Activated CD4-positive, alpha-beta T cell treated with anti-CD3 and anti-CD28 coated beads for 36 hours (primary cell): Measurements from ENCODE around the gene TTC19. TPM values are rescaled to one million over a fixed set of nuclear protein-coding genes. Genes with fewer than 3 reads are reported as not detected.
A peak's percentile ranks its signal among the peaks of the same experiment; 100 is the strongest.
"Not testable (repeated sequence)": the region's sequence is repeated elsewhere in the genome, so short reads cannot be mapped to it uniquely, and the experiment has no call there.

Source experiments
- ATAC-seq: fragments of 200-7000 bp; cut with Tn5 transposase; one replicate; pipeline ENCODE4 v1.10.0; 2021; ENCODE audit warnings: mild to moderate bottlenecking, moderate library complexity
- CTCF ChIA-PET: fragments of 350-600 bp; sonication (Branson Sonifier 250); formaldehyde crosslinking; loops from one replicate; lab custom pipeline; 2021; ENCODE audit warnings: antibody characterized with exemption; lab: Charles Lee
- POLR2A ChIA-PET: fragments of 350-600 bp; sonication (Branson Sonifier 250); formaldehyde crosslinking; loops from one replicate; lab custom pipeline; 2021; ENCODE audit warnings: antibody characterized with exemption, inconsistent platforms; lab: Charles Lee
- DNase-seq: peaks from one replicate; pipeline ENCODE4 v3.0.0-alpha.2; 2020
- H3K27ac Mint-ChIP-seq: one replicate; pipeline ENCODE4 v1.8.0; 2021; ENCODE audit warnings: mixed read lengths
- H3K27me3 Mint-ChIP-seq: one replicate; pipeline ENCODE4 v1.8.0; 2021; ENCODE audit warnings: mixed read lengths
- H3K36me3 Mint-ChIP-seq: one replicate; pipeline ENCODE4 v1.8.0; 2021; ENCODE audit warnings: low read depth, mixed read lengths
- H3K4me1 Mint-ChIP-seq: one replicate; pipeline ENCODE4 v1.8.0; 2021; ENCODE audit warnings: mixed read lengths
- H3K4me3 Mint-ChIP-seq: one replicate; pipeline ENCODE4 v1.8.0; 2021; ENCODE audit warnings: mild to moderate bottlenecking, moderate library complexity, mixed read lengths
- H3K9me3 Mint-ChIP-seq: one replicate; pipeline ENCODE4 v1.8.0; 2021; ENCODE audit warnings: low read depth, mixed read lengths
- intact Hi-C, 2 experiments: fragments of 100-400 bp; cut with DNase I in 1 of 2; cut with micrococcal nuclease in 1 of 2; formaldehyde crosslinking; loops; one replicate each; pipeline versions ENCODE4 v1.14.2 to v1.15.1; 2022 to 2024; cut with DNase I, micrococcal nuclease
- total RNA-seq, 2 experiments: library from RNA; stranded (reverse); gene quantifications; one replicate each; pipeline ENCODE4 v1.2.3, GENCODE V29; 2021

Gene TTC19
- total RNA-seq, 2 experiments from 2014 or later, result 21.1 to 22.0 TPM

GRCh38 chr17:15977894-15978293, 21.7 kb upstream of the TTC19 start:
- no peaks in the 10 kb centered on the region for H3K9me3 Mint-ChIP-seq
- peaks cover 19% of the 10 kb centered on the region for H3K4me1 Mint-ChIP-seq
- H3K27me3 Mint-ChIP-seq, result no peaks in the 10 kb centered on the region
- intact Hi-C loops, result no loop called here
- H3K27ac Mint-ChIP-seq, result no peak overlapping the region
- CTCF ChIA-PET, result interaction anchor here (0.6 kb wide), 1 partner anchor 559 kb away, joined by 3 read pairs; no protein-coding TSS in a partner anchor
- no peak overlapping the region for H3K4me3 Mint-ChIP-seq
- no peak for ATAC-seq
- POLR2A ChIA-PET, result no interaction called here
- no peak for DNase-seq
- peaks cover 28% of the 10 kb centered on the region for H3K36me3 Mint-ChIP-seq

- Mint-ChIP-seq H3K27me3 (no peaks in the 10 kb centered on the region), H3K27ac (no peak overlapping the region), H3K4me1 (peaks cover 19% of the 10 kb centered on the region), H3K9me3 (no peaks in the 10 kb centered on the region), H3K4me3 (no peak overlapping the region), H3K36me3 (peaks cover 33% of the 10 kb centered on the region)
- POLR2A ChIA-PET, result no interaction called here
- intact Hi-C loops, result no loop called here
- no peak for ATAC-seq
- DNase-seq, result no peak
- CTCF ChIA-PET, result no interaction called here
Measured at GRCh38 chr17:15978606-15979005, 21.0 kb upstream of the TTC19 start.

- H3K4me1 Mint-ChIP-seq, result peaks cover 19% of the 10 kb centered on the region
- H3K9me3 Mint-ChIP-seq, H3K27ac Mint-ChIP-seq, intact Hi-C loops, H3K4me3 Mint-ChIP-seq, ATAC-seq, CTCF ChIA-PET, POLR2A ChIA-PET, DNase-seq, H3K27me3 Mint-ChIP-seq: not testable (repeated sequence)
- H3K36me3 Mint-ChIP-seq, result peaks cover 37% of the 10 kb centered on the region
Measured at GRCh38 chr17:15979013-15979412, 20.6 kb upstream of the TTC19 start.

- ATAC-seq, result peak; percentile 100
- Mint-ChIP-seq H3K4me3 (no peak overlapping the region), H3K27ac (no peak overlapping the region), H3K27me3 (no peaks in the 10 kb centered on the region), H3K4me1 (peaks cover 19% of the 10 kb centered on the region), H3K36me3 (peaks cover 37% of the 10 kb centered on the region), H3K9me3 (no peaks in the 10 kb centered on the region)
- ChIA-PET CTCF (interaction anchor here (0.7 kb wide), 1 partner anchor 15 kb away, joined by 5 read pairs; no protein-coding TSS in a partner anchor), POLR2A (no interaction called here)
- intact Hi-C loops, result loop anchor here (1.0 to 2.0 kb wide), 3 partner anchors 22 to 46 kb away; no protein-coding TSS in a partner anchor
- DNase-seq, result peak; percentile 58
Measured at GRCh38 chr17:15981208-15981607, 18.4 kb upstream of the TTC19 start.

GRCh38 chr17:15981646-15982580, 17.7 kb upstream of the TTC19 start:
- ATAC-seq (peak; percentile 16), DNase-seq (no peak)
- intact Hi-C loops, result loop anchor here (1.0 to 2.0 kb wide), 3 partner anchors 23 to 45 kb away; no protein-coding TSS in a partner anchor
- Mint-ChIP-seq H3K27ac (peak overlapping the region; percentile 32), H3K27me3 (no peaks in the 10 kb centered on the region), H3K36me3 (peaks cover 38% of the 10 kb centered on the region), H3K4me1 (peaks cover 19% of the 10 kb centered on the region), H3K9me3 (no peaks in the 10 kb centered on the region), H3K4me3 (no peak overlapping the region)
- POLR2A ChIA-PET, result interaction anchor here (0.8 kb wide), 1 partner anchor 34 kb away, joined by 5 read pairs; no protein-coding TSS in a partner anchor
- CTCF ChIA-PET, result interaction anchor here (0.6 to 0.7 kb wide), 3 partner anchors 10 to 24 kb away, joined by 3 to 5 read pairs (median 3); no protein-coding TSS in a partner anchor

- Mint-ChIP-seq H3K27ac (no peak overlapping the region), H3K36me3 (peaks cover 12% of the 10 kb centered on the region), H3K9me3 (no peaks in the 10 kb centered on the region), H3K4me3 (no peak overlapping the region), H3K4me1 (peaks cover 9% of the 10 kb centered on the region), H3K27me3 (no peaks in the 10 kb centered on the region)
- no peak for ATAC-seq
- intact Hi-C loops, result loop anchor here in 1 of 2 experiments (5.0 kb wide), 1 partner anchor 109 kb away; no protein-coding TSS in a partner anchor
- POLR2A ChIA-PET, result no interaction called here
- no peak for DNase-seq
- CTCF ChIA-PET, result interaction anchor here (0.6 to 1.0 kb wide), 2 partner anchors 11 to 55 kb away, joined by 3 read pairs; no protein-coding TSS in a partner anchor
Measured at GRCh38 chr17:15996322-15996721, 3.3 kb upstream of the TTC19 start.

GRCh38 chr17:15998031-15998562, 1.5 kb upstream of the TTC19 start:
- H3K9me3 Mint-ChIP-seq, result peaks cover 3% of the 10 kb centered on the region
- no peaks in the 10 kb centered on the region for H3K27me3 Mint-ChIP-seq
- ChIA-PET POLR2A (no interaction called here), CTCF (interaction anchor here (0.9 to 2.2 kb wide), 6 partner anchors 48 to 495 kb away, joined by 3 to 12 read pairs (median 3); partner anchors contain the start of gene ADORA2B)
- DNase-seq, result no peak
- H3K27ac Mint-ChIP-seq, result no peak overlapping the region
- peak overlapping the region; percentile 90 for H3K4me3 Mint-ChIP-seq
- intact Hi-C loops, result loop anchor here (1.0 to 5.0 kb wide), 6 partner anchors 29 to 738 kb away; partner anchors contain the start of gene ADORA2B (in 1 of the 2)
- no peak for ATAC-seq
- peaks cover 22% of the 10 kb centered on the region for H3K4me1 Mint-ChIP-seq
- H3K36me3 Mint-ChIP-seq, result peaks cover 30% of the 10 kb centered on the region

- Mint-ChIP-seq H3K4me3 (peak overlapping the region; percentile 90), H3K36me3 (peaks cover 48% of the 10 kb centered on the region), H3K4me1 (peaks cover 22% of the 10 kb centered on the region), H3K9me3 (peaks cover 3% of the 10 kb centered on the region), H3K27me3 (no peaks in the 10 kb centered on the region), H3K27ac (peak overlapping the region; percentile 95)
- ChIA-PET POLR2A (interaction anchor here (0.6 to 1.4 kb wide), 4 partner anchors 14 to 1055 kb away, joined by 3 to 6 read pairs (median 4); no protein-coding TSS in a partner anchor), CTCF (interaction anchor here (0.6 to 2.2 kb wide), 9 partner anchors 9 to 199 kb away, joined by 3 to 12 read pairs (median 3); partner anchors contain the start of gene ADORA2B)
- intact Hi-C loops, result loop anchor here (1.0 to 5.0 kb wide), 9 partner anchors 27 to 381 kb away; partner anchors contain the start of genes ADORA2B (in 2 of the 2), NCOR1 (in 1 of the 2) and UBB (in 1 of the 2)
- ATAC-seq (no peak), DNase-seq (peak; percentile 69)
Measured at GRCh38 chr17:15999974-16000827, 577 bp downstream of the TTC19 start.

GRCh38 chr17:16001226-16001897, 1.7 kb downstream of the TTC19 start:
- Mint-ChIP-seq H3K27ac (peak overlapping the region; percentile 95), H3K27me3 (no peaks in the 10 kb centered on the region), H3K4me1 (peaks cover 23% of the 10 kb centered on the region), H3K4me3 (peak overlapping the region; percentile 90), H3K36me3 (peaks cover 59% of the 10 kb centered on the region), H3K9me3 (peaks cover 3% of the 10 kb centered on the region)
- intact Hi-C loops, result no loop called here
- ChIA-PET CTCF (interaction anchor here (0.6 to 1.6 kb wide), 8 partner anchors 8 to 349 kb away, joined by 3 to 5 read pairs (median 3); no protein-coding TSS in a partner anchor), POLR2A (interaction anchor here (0.6 kb wide), 1 partner anchor 16 kb away, joined by 4 read pairs; no protein-coding TSS in a partner anchor)
- ATAC-seq (no peak), DNase-seq (no peak)

GRCh38 chr17:16002708-16003260, 3.2 kb downstream of the TTC19 start:
- peaks cover 71% of the 10 kb centered on the region for H3K36me3 Mint-ChIP-seq
- intact Hi-C loops, result no loop called here
- ATAC-seq (no peak), DNase-seq (no peak)
- ChIA-PET CTCF (interaction anchor here (0.9 kb wide), 1 partner anchor 10 kb away, joined by 3 read pairs; no protein-coding TSS in a partner anchor), POLR2A (no interaction called here)
- no peak overlapping the region for H3K4me3 Mint-ChIP-seq
- H3K27me3 Mint-ChIP-seq, result no peaks in the 10 kb centered on the region
- peaks cover 3% of the 10 kb centered on the region for H3K9me3 Mint-ChIP-seq
- peaks cover 30% of the 10 kb centered on the region for H3K4me1 Mint-ChIP-seq
- no peak overlapping the region for H3K27ac Mint-ChIP-seq
